K562 (cell line): ENCODE measurements around the gene ZNF276. TPM values are rescaled to one million over a fixed set of nuclear protein-coding genes. Genes with fewer than 3 reads are reported as not detected.

Experiments
- CBX8 ChIP-seq: fragments of 200-600 bp; sonication (generic); IDR thresholded peaks from 2 replicates; pipeline ENCODE4 v1.6.1; 2012; ENCODE audit warnings: borderline replicate concordance, mixed run types, low read depth, mild to moderate bottlenecking, moderate library complexity, mixed read lengths, low read length, control low read depth, inconsistent platforms; ENCODE audit not compliant: poor library complexity, severe bottlenecking; ENCODE audit errors: extremely low read depth
- HMG20A ChIP-seq: fragments of 450-650 bp; formaldehyde crosslinking; conservative IDR thresholded peaks from 2 replicates; pipeline ENCODE4 v1.4.0; 2020; ENCODE audit warnings: mild to moderate bottlenecking, mixed read lengths
- HNRNPH1 ChIP-seq: fragments of 200-400 bp; formaldehyde crosslinking; optimal IDR thresholded peaks from 2 replicates; pipeline ENCODE3; 2017; ENCODE audit warnings: low read depth, mild to moderate bottlenecking, low read length, moderate library complexity
- KDM1A ChIP-seq, 2 experiments: fragments of 450-650 bp; IDR thresholded peaks; 2 replicates each; pipeline ENCODE4 v1.6.1; 2016; ENCODE audit warnings: mild to moderate bottlenecking in 2 of 2
- MECOM ChIP-seq: fragments of 250-450 bp; sonication (Bioruptor Pico); IDR thresholded peaks from 2 replicates; pipeline ENCODE4 v1.8.0; 2022; ENCODE audit warnings: inconsistent platforms
- MEIS2 ChIP-seq: fragments of 450-650 bp; IDR thresholded peaks from 2 replicates; pipeline ENCODE4 v1.6.1; 2014; ENCODE audit warnings: mild to moderate bottlenecking; ENCODE audit not compliant: partially characterized antibody
- NONO ChIP-seq, 2 experiments: fragments of 200-400 bp in 1 of 2; fragments of 450-650 bp in 1 of 2; formaldehyde crosslinking in 1 of 2; IDR thresholded peaks; 2 replicates each; pipeline ENCODE4 v1.6.1; 2017; ENCODE audit warnings: low read depth in 2 of 2, mild to moderate bottlenecking in 2 of 2, moderate library complexity in 2 of 2, low read length in 1 of 2
- PURB ChIP-seq: sonication (generic); formaldehyde crosslinking; IDR thresholded peaks from 2 replicates; pipeline ENCODE4 v1.9.0; 2021; ENCODE audit warnings: low read depth, mild to moderate bottlenecking, missing genetic modification reagents
- ZBTB8A ChIP-seq: fragments of 450-650 bp; IDR thresholded peaks from 2 replicates; pipeline ENCODE4 v1.6.1; 2018; ENCODE audit warnings: mild to moderate bottlenecking, moderate library complexity; ENCODE audit not compliant: partially characterized antibody
- polyA plus RNA-seq, 8 experiments: library from polyadenylated mRNA; depleted of rRNA in 4 of 8; stranded (reverse) in 5 of 8; unstranded in 3 of 8; fragments of >200 nt; fragmentation: Nextera tagmentation in 2 of 8; fragmentation: Illumina TruSeq in 1 of 8; extraction: Ambion mirVana in 2 of 8; extraction: Trizol in 1 of 8; gene quantifications; 2 replicates each; pipeline versions ENCODE4 v1.2.1 to v1.2.3, GENCODE V29; 2011 to 2014; ENCODE audit warnings: inconsistent platforms in 1 of 8, missing spikeins in 1 of 8
- total RNA-seq, 7 experiments: library from RNA; depleted of rRNA in 6 of 7; stranded (reverse); fragments of >200 nt in 6 of 7; fragmentation: Illumina TruSeq in 2 of 7; extraction: Trizol in 2 of 7; gene quantifications; 2 replicates each; pipeline versions ENCODE4 v1.2.1 to v1.2.3, GENCODE V29; 2011 to 2021; ENCODE audit warnings: low replicate concordance in 1 of 7
- TF ChIP-seq, protein P1 (sequence below): fragments of 450-650 bp; IDR thresholded peaks from 2 replicates; pipeline ENCODE4 v1.6.1; 2016; ENCODE audit warnings: mild to moderate bottlenecking, moderate library complexity
- TF ChIP-seq, protein P2 (sequence below): sonication (generic); formaldehyde crosslinking; IDR thresholded peaks from 2 replicates; pipeline ENCODE4 v1.8.0; 2023; ENCODE audit warnings: mild to moderate bottlenecking, missing genetic modification reagents
- TF ChIP-seq, protein P3 (sequence below): fragments of 450-650 bp; conservative IDR thresholded peaks from 2 replicates; pipeline ENCODE4 v1.6.1; 2016; ENCODE audit warnings: missing genetic modification characterization, low read depth, mild to moderate bottlenecking, control low read depth, missing compliant biosample characterization

The ZNF276 gene
- total and polyA plus RNA-seq, 9 of the 15 experiments (the other 6 are each of a cell fraction or from before 2014, with no cell fraction given): 0.49 to 43.9 (median 15.8) TPM

DNA sequence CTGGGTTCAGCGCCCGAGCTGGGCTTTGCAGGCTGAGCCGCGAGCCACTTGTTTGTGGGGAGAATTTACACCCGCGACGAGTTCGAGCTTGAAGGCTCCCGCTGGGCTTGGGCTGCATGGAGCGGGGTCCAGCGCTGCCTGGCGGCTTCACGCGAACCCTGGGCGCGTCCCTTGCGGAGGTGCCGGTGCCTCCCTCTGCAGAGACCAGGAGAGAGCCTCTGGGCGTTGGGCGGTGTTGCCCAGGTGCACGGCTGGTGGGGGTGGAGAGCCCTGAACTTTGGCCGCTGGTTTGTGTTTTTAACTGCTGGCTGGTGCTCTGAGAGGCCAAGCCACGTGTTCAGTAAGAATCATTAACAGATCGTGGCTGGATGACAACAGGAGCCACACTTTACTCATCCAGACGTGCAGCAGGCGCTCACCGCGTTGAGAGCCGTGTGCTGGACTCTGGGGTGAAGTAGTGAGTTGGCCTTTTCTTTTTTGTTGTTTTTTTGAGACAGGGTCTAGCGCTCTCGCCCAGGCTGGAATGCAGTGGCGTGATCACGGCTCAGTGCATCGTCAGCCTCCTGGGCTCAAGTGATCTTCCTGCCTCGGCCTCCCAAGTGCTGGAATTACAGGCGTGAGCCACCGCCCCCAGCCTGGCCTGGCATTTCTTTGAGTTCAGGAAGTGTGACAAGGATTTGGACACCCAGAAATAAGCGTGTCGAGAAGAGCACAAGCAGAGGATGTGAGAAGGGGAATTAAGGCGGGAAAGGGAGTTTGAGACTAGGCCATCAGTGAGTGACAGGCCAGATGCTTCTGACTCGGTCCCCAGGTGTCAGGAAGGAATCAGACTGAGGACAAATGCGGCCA lies 34.0 kb upstream of the ZNF276 start (continued):
- TF ChIP-seq, protein P1, sequence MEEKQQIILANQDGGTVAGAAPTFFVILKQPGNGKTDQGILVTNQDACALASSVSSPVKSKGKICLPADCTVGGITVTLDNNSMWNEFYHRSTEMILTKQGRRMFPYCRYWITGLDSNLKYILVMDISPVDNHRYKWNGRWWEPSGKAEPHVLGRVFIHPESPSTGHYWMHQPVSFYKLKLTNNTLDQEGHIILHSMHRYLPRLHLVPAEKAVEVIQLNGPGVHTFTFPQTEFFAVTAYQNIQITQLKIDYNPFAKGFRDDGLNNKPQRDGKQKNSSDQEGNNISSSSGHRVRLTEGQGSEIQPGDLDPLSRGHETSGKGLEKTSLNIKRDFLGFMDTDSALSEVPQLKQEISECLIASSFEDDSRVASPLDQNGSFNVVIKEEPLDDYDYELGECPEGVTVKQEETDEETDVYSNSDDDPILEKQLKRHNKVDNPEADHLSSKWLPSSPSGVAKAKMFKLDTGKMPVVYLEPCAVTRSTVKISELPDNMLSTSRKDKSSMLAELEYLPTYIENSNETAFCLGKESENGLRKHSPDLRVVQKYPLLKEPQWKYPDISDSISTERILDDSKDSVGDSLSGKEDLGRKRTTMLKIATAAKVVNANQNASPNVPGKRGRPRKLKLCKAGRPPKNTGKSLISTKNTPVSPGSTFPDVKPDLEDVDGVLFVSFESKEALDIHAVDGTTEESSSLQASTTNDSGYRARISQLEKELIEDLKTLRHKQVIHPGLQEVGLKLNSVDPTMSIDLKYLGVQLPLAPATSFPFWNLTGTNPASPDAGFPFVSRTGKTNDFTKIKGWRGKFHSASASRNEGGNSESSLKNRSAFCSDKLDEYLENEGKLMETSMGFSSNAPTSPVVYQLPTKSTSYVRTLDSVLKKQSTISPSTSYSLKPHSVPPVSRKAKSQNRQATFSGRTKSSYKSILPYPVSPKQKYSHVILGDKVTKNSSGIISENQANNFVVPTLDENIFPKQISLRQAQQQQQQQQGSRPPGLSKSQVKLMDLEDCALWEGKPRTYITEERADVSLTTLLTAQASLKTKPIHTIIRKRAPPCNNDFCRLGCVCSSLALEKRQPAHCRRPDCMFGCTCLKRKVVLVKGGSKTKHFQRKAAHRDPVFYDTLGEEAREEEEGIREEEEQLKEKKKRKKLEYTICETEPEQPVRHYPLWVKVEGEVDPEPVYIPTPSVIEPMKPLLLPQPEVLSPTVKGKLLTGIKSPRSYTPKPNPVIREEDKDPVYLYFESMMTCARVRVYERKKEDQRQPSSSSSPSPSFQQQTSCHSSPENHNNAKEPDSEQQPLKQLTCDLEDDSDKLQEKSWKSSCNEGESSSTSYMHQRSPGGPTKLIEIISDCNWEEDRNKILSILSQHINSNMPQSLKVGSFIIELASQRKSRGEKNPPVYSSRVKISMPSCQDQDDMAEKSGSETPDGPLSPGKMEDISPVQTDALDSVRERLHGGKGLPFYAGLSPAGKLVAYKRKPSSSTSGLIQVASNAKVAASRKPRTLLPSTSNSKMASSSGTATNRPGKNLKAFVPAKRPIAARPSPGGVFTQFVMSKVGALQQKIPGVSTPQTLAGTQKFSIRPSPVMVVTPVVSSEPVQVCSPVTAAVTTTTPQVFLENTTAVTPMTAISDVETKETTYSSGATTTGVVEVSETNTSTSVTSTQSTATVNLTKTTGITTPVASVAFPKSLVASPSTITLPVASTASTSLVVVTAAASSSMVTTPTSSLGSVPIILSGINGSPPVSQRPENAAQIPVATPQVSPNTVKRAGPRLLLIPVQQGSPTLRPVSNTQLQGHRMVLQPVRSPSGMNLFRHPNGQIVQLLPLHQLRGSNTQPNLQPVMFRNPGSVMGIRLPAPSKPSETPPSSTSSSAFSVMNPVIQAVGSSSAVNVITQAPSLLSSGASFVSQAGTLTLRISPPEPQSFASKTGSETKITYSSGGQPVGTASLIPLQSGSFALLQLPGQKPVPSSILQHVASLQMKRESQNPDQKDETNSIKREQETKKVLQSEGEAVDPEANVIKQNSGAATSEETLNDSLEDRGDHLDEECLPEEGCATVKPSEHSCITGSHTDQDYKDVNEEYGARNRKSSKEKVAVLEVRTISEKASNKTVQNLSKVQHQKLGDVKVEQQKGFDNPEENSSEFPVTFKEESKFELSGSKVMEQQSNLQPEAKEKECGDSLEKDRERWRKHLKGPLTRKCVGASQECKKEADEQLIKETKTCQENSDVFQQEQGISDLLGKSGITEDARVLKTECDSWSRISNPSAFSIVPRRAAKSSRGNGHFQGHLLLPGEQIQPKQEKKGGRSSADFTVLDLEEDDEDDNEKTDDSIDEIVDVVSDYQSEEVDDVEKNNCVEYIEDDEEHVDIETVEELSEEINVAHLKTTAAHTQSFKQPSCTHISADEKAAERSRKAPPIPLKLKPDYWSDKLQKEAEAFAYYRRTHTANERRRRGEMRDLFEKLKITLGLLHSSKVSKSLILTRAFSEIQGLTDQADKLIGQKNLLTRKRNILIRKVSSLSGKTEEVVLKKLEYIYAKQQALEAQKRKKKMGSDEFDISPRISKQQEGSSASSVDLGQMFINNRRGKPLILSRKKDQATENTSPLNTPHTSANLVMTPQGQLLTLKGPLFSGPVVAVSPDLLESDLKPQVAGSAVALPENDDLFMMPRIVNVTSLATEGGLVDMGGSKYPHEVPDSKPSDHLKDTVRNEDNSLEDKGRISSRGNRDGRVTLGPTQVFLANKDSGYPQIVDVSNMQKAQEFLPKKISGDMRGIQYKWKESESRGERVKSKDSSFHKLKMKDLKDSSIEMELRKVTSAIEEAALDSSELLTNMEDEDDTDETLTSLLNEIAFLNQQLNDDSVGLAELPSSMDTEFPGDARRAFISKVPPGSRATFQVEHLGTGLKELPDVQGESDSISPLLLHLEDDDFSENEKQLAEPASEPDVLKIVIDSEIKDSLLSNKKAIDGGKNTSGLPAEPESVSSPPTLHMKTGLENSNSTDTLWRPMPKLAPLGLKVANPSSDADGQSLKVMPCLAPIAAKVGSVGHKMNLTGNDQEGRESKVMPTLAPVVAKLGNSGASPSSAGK: peak; percentile 31; the same call in 1 of the 2 replicates
- TF ChIP-seq, protein P2, sequence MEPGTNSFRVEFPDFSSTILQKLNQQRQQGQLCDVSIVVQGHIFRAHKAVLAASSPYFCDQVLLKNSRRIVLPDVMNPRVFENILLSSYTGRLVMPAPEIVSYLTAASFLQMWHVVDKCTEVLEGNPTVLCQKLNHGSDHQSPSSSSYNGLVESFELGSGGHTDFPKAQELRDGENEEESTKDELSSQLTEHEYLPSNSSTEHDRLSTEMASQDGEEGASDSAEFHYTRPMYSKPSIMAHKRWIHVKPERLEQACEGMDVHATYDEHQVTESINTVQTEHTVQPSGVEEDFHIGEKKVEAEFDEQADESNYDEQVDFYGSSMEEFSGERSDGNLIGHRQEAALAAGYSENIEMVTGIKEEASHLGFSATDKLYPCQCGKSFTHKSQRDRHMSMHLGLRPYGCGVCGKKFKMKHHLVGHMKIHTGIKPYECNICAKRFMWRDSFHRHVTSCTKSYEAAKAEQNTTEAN: 0 out of 2 replicates have a peak, but pooled peaks have one; percentile 24
- no peak for TF ChIP-seq NONO (IDR thresholded peaks at IDR 0.05; ENCODE audit: low read depth in 2 of 2, low read length in 1 of 2)
- TF ChIP-seq HMG20A: no peak
- TF ChIP-seq HNRNPH1: no peak
- TF ChIP-seq CBX8: no peak
- TF ChIP-seq ZBTB8A: no peak
- no peak for TF ChIP-seq MECOM
- no peak for TF ChIP-seq KDM1A (IDR thresholded peaks at IDR 0.05)
- TF ChIP-seq PURB (CRISPR knock-in tag): no peak
- TF ChIP-seq, protein P3, sequence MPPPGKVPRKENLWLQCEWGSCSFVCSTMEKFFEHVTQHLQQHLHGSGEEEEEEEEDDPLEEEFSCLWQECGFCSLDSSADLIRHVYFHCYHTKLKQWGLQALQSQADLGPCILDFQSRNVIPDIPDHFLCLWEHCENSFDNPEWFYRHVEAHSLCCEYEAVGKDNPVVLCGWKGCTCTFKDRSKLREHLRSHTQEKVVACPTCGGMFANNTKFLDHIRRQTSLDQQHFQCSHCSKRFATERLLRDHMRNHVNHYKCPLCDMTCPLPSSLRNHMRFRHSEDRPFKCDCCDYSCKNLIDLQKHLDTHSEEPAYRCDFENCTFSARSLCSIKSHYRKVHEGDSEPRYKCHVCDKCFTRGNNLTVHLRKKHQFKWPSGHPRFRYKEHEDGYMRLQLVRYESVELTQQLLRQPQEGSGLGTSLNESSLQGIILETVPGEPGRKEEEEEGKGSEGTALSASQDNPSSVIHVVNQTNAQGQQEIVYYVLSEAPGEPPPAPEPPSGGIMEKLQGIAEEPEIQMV (tag): no peak
- no peak for TF ChIP-seq MEIS2
